Measurements from ENCODE around the gene CHD5.

The CHD5 gene

GRCh38 chr1:6107409-6108356 is 72.4 kb downstream of the CHD5 start:
- TF ChIP-seq ZNF70 (CRISPR knock-in tag; IDR thresholded peaks at IDR 0.05) (no peak), GLIS3 (CRISPR knock-in tag; IDR thresholded peaks at IDR 0.05) (no peak), CREB5 (CRISPR knock-in tag; IDR thresholded peaks at IDR 0.05; ENCODE audit: low read depth) (no peak), ESRRG (CRISPR knock-in tag; IDR thresholded peaks at IDR 0.05) (no peak), TOX (CRISPR knock-in tag; IDR thresholded peaks at IDR 0.05; ENCODE audit: borderline replicate concordance) (no peak), CSRNP3 (CRISPR knock-in tag; IDR thresholded peaks at IDR 0.05) (no peak), TCF4 (CRISPR knock-in tag; IDR thresholded peaks at IDR 0.05; ENCODE audit: borderline replicate concordance) (no peak), ZFP30 (CRISPR knock-in tag; IDR thresholded peaks at IDR 0.05) (no peak), ZNF8 (CRISPR knock-in tag; IDR thresholded peaks at IDR 0.05) (no peak), BACH2 (CRISPR knock-in tag; IDR thresholded peaks at IDR 0.05; ENCODE audit: borderline replicate concordance) (no peak), ZFP3 (CRISPR knock-in tag; IDR thresholded peaks at IDR 0.05) (no peak), PPARA (CRISPR knock-in tag; IDR thresholded peaks at IDR 0.05; ENCODE audit: borderline replicate concordance) (no peak), ARNTL (CRISPR knock-in tag; IDR thresholded peaks at IDR 0.05; ENCODE audit: borderline replicate concordance, low read depth) (no peak)
- ATAC-seq = no peak

GRCh38 chr1:6106977-6107376 is 73.1 kb downstream of the CHD5 start:
- TF ChIP-seq TOX (CRISPR knock-in tag; IDR thresholded peaks at IDR 0.05; ENCODE audit: borderline replicate concordance) (no peak), POU6F1 (CRISPR knock-in tag; IDR thresholded peaks at IDR 0.05; ENCODE audit: borderline replicate concordance, low read depth) (no peak), ISL1 (CRISPR knock-in tag; IDR thresholded peaks at IDR 0.05) (no peak), ZFP30 (CRISPR knock-in tag; IDR thresholded peaks at IDR 0.05) (no peak), ZC3H10 (CRISPR knock-in tag; IDR thresholded peaks at IDR 0.05) (no peak), ZFP3 (CRISPR knock-in tag; IDR thresholded peaks at IDR 0.05) (no peak), ZNF70 (CRISPR knock-in tag; IDR thresholded peaks at IDR 0.05) (no peak), OSR1 (CRISPR knock-in tag; IDR thresholded peaks at IDR 0.05) (no peak), BACH2 (CRISPR knock-in tag; IDR thresholded peaks at IDR 0.05; ENCODE audit: borderline replicate concordance) (no peak), ARNTL (CRISPR knock-in tag; IDR thresholded peaks at IDR 0.05; ENCODE audit: borderline replicate concordance, low read depth) (no peak), TSHZ2 (CRISPR knock-in tag; IDR thresholded peaks at IDR 0.05) (no peak)
- no peak for ATAC-seq

GRCh38 chr1:6106321-6106731 is 73.8 kb downstream of the CHD5 start:
- ATAC-seq = no peak
- TF ChIP-seq ESRRG (CRISPR knock-in tag; IDR thresholded peaks at IDR 0.05) (no peak), POU6F1 (CRISPR knock-in tag; IDR thresholded peaks at IDR 0.05; ENCODE audit: borderline replicate concordance, low read depth) (no peak), CREB5 (CRISPR knock-in tag; IDR thresholded peaks at IDR 0.05; ENCODE audit: low read depth) (no peak), OSR1 (CRISPR knock-in tag; IDR thresholded peaks at IDR 0.05) (no peak), ARNTL (CRISPR knock-in tag; IDR thresholded peaks at IDR 0.05; ENCODE audit: borderline replicate concordance, low read depth) (no peak), ZNF8 (CRISPR knock-in tag; IDR thresholded peaks at IDR 0.05) (no peak), BACH2 (CRISPR knock-in tag; IDR thresholded peaks at IDR 0.05; ENCODE audit: borderline replicate concordance) (no peak), CSDC2 (CRISPR knock-in tag; IDR thresholded peaks at IDR 0.05) (no peak), ZFP3 (CRISPR knock-in tag; IDR thresholded peaks at IDR 0.05) (no peak), PATZ1 (CRISPR knock-in tag; IDR thresholded peaks at IDR 0.05; ENCODE audit: borderline replicate concordance) (no peak), TOX (CRISPR knock-in tag; IDR thresholded peaks at IDR 0.05; ENCODE audit: borderline replicate concordance) (no peak), RARB (CRISPR knock-in tag; IDR thresholded peaks at IDR 0.05) (no peak), ISL1 (CRISPR knock-in tag; IDR thresholded peaks at IDR 0.05) (no peak), GLIS3 (CRISPR knock-in tag; IDR thresholded peaks at IDR 0.05) (no peak), ZC3H10 (CRISPR knock-in tag; IDR thresholded peaks at IDR 0.05) (no peak), ZNF565 (CRISPR knock-in tag; conservative IDR thresholded peaks at IDR 0.05; ENCODE audit: low read depth) (no peak), ZFP30 (CRISPR knock-in tag; IDR thresholded peaks at IDR 0.05) (no peak), ZNF70 (CRISPR knock-in tag; IDR thresholded peaks at IDR 0.05) (no peak), SNAI2 (CRISPR knock-in tag; IDR thresholded peaks at IDR 0.05) (no peak)

Measured in SK-N-SH treated with all-trans-retinoic acid at 6 μM for 48 hours (cell line).